ENCODE data around the gene HLCS.

The HLCS gene

DNA sequence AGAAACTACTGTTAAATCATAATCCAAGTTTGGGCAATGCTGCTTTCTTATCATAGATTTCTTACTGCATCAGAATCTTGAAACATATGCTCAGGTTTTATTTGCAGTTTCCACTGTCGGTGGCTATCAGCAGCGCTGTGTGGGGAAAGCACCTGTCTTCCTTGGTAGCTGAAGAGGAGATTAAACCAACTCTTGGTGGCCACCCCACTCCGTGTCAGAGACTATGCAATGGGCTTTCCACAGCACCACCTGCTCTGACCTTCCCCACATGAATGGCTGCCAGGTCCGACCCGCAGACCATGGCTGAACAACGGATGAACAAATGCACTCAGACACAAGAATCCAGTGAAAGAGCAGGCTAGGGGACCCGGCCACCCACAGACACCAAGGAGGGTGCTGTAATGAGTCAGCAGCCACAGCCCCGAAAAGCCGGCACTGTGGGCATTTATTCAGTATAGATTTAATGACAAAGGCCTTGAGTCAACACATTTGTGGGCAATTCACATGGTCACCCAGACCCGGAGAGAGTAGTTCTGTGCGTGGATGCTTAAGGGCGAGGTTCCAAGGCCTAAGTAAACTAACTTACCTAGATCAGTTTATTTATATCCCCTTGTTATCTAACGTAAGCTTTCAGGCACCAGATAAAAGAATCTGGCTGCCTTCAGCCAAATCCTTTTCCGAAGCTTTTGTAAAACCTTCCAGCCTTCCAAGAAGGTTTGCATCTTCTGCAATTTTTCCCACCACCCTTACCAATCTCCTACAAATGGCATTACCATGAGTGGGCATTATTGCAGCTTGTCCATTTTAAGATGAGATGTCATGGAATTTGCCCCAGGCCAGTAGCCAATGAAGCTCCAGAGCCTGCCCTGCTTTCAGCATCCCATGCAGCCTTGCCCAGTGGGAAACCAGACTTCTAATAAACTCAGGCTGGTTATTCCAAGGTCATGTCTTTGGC lies 82.7 kb downstream of the HLCS start:
- DNase-seq (ENCODE audit: low read depth in 2 of 2) = no peak

DNA sequence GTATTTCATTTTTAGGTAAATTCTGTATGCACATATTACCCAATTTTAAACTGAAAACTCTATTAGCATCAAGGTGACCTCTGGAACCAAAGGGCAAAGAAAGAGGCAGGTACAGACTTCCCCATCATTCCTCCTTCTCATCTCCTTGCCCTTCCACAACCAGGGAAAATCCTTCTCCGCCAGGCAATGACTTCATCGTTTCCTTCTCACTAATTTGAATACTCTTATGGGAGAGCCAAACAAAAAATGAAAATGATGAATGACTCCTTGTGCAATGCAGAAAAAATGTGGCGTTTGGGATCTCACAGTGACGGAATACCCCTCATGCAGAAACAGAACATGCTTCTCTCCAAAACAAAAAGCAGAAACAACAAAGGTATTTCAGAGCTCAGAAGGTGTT lies 83.7 kb downstream of the HLCS start:
- no peak for DNase-seq (ENCODE audit: low read depth in 2 of 2)

DNA sequence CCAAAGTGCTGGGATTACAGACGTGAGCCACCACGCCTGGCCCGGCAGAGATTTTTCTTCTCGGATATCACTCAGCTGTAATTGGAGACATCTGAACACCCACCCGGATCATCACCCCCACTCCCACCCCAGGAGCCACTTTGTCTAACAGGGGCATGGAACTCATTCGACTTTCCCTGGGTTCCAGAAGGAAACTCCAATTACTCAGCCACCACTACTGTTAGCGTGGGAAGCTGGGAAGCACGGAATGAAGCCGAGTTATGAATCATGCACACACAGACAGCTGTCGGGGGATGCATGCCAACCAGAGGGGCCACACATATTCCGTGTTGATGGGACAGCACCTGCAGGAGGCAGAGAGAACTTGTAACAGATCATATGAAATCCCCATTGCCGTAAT lies 85.2 kb downstream of the HLCS start:
- DNase-seq (ENCODE audit: low read depth in 2 of 2) = no peak

DNA sequence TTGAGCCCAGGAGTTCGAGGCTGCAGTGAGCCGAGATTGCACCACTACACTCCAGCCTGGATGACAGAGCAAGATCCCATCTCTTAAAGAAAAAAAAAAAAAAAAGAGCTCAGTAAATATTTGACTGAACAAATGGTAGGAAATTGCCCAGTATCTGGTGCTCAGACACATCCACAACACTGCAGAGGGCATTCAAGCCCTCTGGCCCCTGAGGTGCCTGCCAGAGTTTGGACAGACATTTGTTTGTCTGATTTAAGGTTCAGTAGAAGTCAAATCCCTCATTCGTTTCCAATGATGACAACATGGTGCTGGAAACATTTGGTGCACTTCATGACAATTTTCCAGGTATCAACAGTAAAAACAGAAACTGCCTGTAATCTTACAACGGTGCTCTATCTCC lies 86.6 kb downstream of the HLCS start:
- no peak for DNase-seq (ENCODE audit: low read depth in 2 of 2)

DNA sequence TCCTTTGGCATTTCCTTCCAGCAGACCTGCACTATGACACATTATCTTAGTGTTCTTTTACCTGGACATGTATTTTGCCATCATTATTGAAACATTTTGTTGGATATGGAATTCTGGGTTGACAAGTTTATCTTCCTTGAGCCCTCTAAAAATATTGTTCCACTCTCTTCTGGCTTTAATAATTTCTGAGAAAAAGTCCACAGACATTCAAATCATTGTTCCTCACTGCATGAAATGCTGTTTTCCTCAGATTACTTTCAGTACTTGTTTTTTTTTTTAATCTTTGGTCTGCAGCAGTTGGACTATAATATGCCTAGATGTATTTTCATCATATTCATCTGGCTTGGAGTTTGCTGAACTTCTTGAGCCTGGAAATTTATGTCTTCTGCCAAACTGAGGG lies 88.7 kb downstream of the HLCS start:
- no peak for DNase-seq (ENCODE audit: low read depth in 2 of 2)

GRCh38 chr21:36874665-36875064 lies 91.8 kb downstream of the HLCS start:
- no peak for DNase-seq (ENCODE audit: low read depth in 2 of 2)

DNA sequence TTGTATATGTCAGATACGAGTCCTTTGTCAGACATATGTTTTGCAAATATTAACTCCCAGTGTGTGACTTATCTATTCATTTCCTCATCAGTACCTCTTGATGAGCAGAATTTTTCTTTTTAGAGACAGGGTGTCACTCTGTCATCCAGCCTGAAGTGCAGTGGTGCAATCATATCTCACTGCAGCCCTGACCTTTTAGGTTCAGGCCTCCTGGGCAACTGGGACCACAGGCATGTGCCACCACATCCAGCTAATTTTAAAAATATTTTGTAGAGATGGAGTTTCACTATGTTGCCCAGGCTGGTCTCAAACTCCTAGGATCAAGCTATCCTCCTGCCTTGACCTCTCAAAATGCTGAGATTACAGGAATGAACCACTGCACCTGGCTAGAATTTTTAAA lies 93.0 kb downstream of the HLCS start:
- no peak for DNase-seq (ENCODE audit: low read depth in 2 of 2)

GRCh38 chr21:36867291-36867905 lies 99.1 kb downstream of the HLCS start:
- no peak for DNase-seq (ENCODE audit: low read depth in 2 of 2)

- no peak for DNase-seq (ENCODE audit: low read depth in 2 of 2)
Observed at GRCh38 chr21:36866419-36866818, 100.0 kb downstream of the HLCS start.

DNA sequence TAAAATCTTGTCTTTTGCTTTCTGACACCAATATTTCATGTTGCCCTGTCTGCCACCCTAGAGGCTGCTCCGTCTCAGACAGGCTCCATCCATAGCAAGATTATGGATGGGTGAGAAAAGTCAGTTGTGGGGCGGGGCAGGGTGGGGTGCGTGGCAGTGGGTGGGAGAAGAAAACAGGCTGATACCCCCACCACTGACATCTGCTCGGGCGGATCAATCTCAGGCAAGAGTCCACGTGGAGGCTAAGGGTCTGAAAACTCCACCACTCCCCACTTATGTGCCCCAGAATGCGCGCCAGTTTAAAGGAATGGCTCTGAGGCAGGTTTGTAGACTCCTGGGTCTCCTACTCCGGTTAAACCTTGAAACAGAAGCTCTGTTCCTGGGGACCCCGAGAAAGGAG lies 101.5 kb downstream of the HLCS start:
- no peak for DNase-seq (ENCODE audit: low read depth in 2 of 2)

GRCh38 chr21:36863260-36863659 lies 103.2 kb downstream of the HLCS start:
- no peak for DNase-seq (ENCODE audit: low read depth in 2 of 2)

DNA sequence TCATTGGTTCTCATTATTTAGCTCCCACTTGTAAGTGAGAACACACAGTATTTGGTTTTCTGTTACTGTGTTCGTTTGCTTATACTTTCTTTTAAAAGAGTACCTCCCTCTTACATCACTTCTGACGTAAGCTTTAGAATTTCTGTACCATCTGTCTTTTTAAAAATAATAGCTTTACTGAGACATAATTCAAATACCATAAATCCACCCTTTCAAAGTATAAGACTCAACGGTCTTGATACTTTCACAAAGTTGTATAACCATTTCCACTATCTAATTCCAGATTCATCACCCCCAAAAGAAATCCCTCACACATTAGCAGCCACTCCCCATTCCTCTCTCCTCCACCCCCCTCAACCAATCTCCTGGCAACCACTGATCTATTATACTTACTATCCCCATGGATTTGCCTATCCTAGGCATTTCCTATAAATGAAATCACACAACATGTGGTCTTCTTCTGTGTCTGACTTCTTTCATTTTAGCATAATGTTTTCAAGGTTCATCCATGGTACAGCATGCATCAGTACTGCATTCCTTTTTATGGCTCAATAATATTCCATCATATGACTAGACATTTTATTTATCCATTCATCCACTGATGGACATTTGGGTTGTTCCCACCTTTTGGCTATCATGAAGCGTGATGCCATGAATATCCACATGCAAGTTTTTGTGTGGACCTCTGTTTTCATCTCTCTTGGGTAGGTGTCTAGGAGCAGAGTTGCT lies 104.7 kb downstream of the HLCS start:
- DNase-seq (ENCODE audit: low read depth in 2 of 2) = no peak

GRCh38 chr21:36860736-36861594 lies 105.5 kb downstream of the HLCS start:
- DNase-seq (ENCODE audit: low read depth in 2 of 2) = no peak

DNA sequence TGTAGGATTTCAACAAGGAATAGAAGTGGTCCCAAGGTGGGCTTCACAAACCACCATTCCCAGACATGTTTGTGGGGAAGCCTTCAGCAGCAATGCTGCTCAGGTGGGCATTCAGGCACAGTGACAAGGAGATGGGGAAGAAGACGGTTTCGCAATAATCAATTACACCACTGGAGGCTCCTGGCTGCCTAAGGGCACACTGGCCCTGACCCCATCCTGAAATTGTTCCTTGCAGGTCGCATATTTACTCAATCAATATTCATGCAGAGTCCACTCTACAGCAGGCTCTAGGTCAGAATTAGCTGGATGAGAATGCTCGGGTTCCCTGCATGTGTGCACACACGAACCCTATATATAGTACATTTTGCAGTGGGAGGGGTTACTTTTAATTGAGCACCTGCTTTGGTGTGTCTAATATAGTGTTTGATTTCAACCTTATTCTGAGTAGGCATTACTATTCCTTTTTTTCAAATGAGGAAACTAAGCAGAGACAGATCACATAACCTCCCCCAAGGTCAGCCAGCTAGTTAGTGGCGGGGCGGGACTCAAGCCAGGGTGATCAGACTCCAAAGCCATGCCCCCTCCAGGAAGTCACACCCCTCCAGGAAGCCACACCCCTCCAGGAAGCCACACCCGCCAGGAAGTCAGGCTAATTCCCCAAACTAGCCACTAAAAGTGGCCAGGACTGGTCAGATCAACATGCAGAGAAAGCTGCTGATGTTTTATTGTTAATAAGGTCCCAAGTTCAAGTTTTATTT lies 106.5 kb downstream of the HLCS start:
- DNase-seq (ENCODE audit: low read depth in 2 of 2) = peak in 1 of 2 donors; percentile 2

GRCh38 chr21:36858320-36858957 lies 108.0 kb downstream of the HLCS start:
- no peak for DNase-seq (ENCODE audit: low read depth in 2 of 2)

- DNase-seq (ENCODE audit: low read depth in 2 of 2) = no peak
Observed at GRCh38 chr21:36856643-36857042, 109.8 kb downstream of the HLCS start.

DNA sequence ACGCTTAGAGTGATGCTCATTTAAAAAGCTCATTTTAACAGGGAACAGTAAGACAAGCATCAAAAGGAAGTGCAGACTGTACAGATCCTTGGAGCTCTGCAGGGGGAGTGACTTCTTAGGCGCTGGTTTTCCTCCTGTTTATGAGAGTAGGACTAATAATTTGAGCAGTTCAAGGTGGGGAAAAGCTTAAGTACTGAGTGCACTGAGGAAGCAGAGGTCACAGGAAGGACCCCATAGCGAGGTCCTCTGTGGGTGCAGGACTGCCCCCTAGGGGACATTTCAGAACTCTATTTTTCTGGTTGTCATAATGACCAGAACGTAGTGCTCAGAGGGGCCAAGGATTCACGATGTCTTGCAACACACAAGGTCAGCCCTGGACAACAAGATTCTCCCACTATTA lies 112.1 kb downstream of the HLCS start:
- no peak for DNase-seq (ENCODE audit: low read depth in 2 of 2)

DNA sequence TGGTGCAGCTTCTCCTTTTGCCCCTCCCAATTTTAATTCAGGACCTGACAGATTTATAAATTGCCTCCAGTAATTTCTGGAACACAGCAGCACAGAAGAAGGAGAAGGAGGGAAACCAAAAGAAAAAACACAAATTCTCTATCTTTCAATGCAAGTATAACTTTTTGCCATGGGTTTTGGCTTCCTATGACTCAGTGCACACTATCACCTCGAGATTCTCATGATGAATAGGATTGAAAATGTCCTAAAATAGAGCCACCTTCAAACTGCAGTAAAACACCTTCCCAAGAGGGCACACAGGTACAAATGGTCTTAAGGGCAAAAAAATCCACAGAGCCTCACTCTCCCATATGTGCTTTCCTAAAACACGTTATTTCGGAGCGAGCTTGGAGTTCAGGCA lies 113.6 kb downstream of the HLCS start:
- DNase-seq (ENCODE audit: low read depth in 2 of 2) = no peak

DNA sequence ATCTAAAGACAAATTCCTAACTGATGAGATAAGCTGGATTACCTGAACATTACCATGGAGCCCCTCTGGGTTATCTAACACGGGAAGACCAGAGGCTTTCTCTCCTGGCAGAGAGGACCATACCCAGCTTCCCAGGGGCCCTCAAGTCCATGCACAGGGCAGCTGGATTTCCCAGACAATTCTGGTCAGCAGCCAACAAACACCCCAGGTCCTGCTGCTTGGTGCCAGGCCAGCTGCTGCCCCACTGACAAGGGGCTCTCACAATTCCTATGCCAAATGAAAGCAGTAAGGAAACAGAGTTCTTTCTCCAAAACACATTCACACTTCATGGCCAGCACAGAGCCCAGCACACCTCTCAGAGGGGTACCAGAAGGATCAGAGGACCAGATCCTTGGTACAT lies 114.2 kb downstream of the HLCS start:
- DNase-seq (ENCODE audit: low read depth in 2 of 2) = no peak

GRCh38 chr21:36851121-36851520 lies 115.3 kb downstream of the HLCS start:
- DNase-seq (ENCODE audit: low read depth in 2 of 2) = no peak
